ENCODE measurements around the gene PLAAT3.
"Not testable (repeated sequence)": the region's sequence is repeated elsewhere in the genome, so short reads cannot be mapped to it uniquely, and the experiment has no call there.

Gene PLAAT3

DNA sequence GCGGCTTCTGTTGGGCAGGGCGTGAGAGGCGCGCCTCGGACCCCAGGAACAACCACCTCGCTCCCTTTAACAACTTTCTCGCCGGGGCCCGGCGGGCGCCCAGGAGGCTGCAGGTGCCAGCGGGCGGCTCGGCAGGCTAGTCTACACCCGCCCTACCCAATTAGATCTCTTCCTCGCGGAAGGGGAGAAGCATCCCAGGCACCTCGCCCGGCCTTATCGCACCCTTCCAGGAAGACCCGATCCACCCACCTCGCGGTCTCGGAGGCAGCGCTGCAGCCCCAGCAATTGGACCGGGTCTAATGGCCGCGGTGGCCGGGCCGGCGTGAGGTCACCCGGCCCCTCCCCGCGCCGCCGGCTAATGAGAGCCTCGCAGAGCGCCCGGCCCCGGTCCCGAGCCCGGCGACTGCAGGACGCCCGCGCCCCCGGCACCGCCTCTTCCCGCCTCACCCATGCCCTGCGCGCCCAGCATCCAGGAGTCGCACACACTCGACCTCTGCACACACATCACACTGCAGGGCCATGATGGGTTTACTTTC, at the start of gene PLAAT3:
Gene PLAAT3 (minus strand): TSS at position 298 of the 536 bp plus-strand sequence. CDS start 419 bp downstream, outside the sequence.
- H3K27me3 ChIP-seq (ENCODE audit: control insufficient read depth, insufficient read depth, low read length) = no peaks in the 10 kb centered on the region
- no peaks in the 10 kb centered on the region for H3K36me3 ChIP-seq (ENCODE audit: control insufficient read depth, insufficient read depth, low read length)
- no peak for DNase-seq (ENCODE audit: low read depth, low spot score)
- no peak within 1 kb of the TSS for H3K27ac ChIP-seq (ENCODE audit: low read length)
- no CpG with 5 or more reads among the region's 53 CpGs for WGBS (ENCODE audit: insufficient coverage, insufficient read length)
- H3K4me1 ChIP-seq (ENCODE audit: control insufficient read depth, insufficient read depth, low read length) = peaks cover 9% of the 10 kb centered on the region
- H3K9me3 ChIP-seq (ENCODE audit: control insufficient read depth, insufficient read depth, low read length) = no peaks in the 10 kb centered on the region
- peak within 1 kb of the TSS; percentile 68; the same call in 1 of the 2 replicates for H3K4me3 ChIP-seq (ENCODE audit: low read length)

DNA sequence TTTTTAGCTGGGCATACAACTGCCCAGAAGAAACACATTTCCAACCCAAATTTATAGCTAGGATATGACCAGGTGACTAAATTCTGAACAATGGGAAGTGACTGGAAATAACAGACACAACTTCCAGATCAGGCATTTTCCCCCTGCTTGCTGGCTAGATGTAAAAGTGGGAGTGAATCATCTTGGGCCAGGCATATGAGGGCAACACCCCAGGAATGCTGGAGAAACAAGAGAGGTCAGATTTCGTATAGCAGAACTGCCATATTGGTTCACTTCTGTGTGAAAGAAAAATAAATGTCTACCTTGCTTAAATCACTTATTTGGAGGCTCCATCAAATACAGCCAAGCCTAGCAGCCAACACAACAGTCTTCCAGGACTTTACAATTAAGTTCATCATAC, 49.6 kb upstream of the PLAAT3 start:
- DNase-seq (ENCODE audit: low read depth, low spot score) = no peak
- Histone ChIP-seq H3K9me3 (ENCODE audit: control insufficient read depth, insufficient read depth, low read length) (no peaks in the 10 kb centered on the region), H3K27me3 (ENCODE audit: control insufficient read depth, insufficient read depth, low read length) (no peaks in the 10 kb centered on the region), H3K36me3 (ENCODE audit: control insufficient read depth, insufficient read depth, low read length) (no peaks in the 10 kb centered on the region), H3K4me1 (ENCODE audit: control insufficient read depth, insufficient read depth, low read length) (no peaks in the 10 kb centered on the region), H3K27ac (ENCODE audit: low read length) (no peak overlapping the region), H3K4me3 (ENCODE audit: low read length) (no peak overlapping the region)
- WGBS (ENCODE audit: insufficient coverage, insufficient read length) = no CpG with 5 or more reads among the region's 1 CpG

DNA sequence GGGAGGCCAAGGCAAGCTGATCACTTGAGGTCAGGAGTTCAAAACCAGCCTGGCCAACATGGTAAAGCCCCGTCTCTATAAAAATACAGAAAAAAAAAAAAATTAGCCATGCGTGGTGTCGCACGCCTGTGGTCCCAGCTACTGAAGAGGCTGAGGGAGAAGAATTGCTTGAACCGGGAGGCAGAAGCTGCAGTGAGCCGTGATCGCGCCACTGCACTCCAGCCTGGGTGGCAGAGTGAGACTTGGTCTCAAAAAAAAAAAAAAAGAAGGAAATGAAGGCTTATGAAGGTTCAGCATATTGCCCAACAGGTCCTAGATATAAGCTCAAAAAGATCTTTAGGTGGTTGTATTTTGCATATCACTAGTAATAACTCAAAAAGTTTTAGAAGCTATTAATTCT, 46.7 kb upstream of the PLAAT3 start:
- H3K9me3 ChIP-seq (ENCODE audit: control insufficient read depth, insufficient read depth, low read length) = no peaks in the 10 kb centered on the region
- WGBS (ENCODE audit: insufficient coverage, insufficient read length) = no CpG with 5 or more reads among the region's 8 CpGs
- H3K27me3 ChIP-seq (ENCODE audit: control insufficient read depth, insufficient read depth, low read length) = no peaks in the 10 kb centered on the region
- no peak overlapping the region for H3K4me3 ChIP-seq (ENCODE audit: low read length)
- H3K27ac ChIP-seq (ENCODE audit: low read length) = no peak overlapping the region
- no peaks in the 10 kb centered on the region for H3K4me1 ChIP-seq (ENCODE audit: control insufficient read depth, insufficient read depth, low read length)
- no peaks in the 10 kb centered on the region for H3K36me3 ChIP-seq (ENCODE audit: control insufficient read depth, insufficient read depth, low read length)
- DNase-seq (ENCODE audit: low read depth, low spot score) = no peak

- Histone ChIP-seq H3K9me3 (ENCODE audit: control insufficient read depth, insufficient read depth, low read length) (no peaks in the 10 kb centered on the region), H3K36me3 (ENCODE audit: control insufficient read depth, insufficient read depth, low read length) (0 out of 2 replicates have a peak, but pooled peaks cover 2% of the 10 kb centered on the region), H3K27ac (ENCODE audit: low read length) (no peak overlapping the region), H3K4me1 (ENCODE audit: control insufficient read depth, insufficient read depth, low read length) (no peaks in the 10 kb centered on the region), H3K4me3 (ENCODE audit: low read length) (no peak overlapping the region), H3K27me3 (ENCODE audit: control insufficient read depth, insufficient read depth, low read length) (no peaks in the 10 kb centered on the region)
- no peak for DNase-seq (ENCODE audit: low read depth, low spot score)
- WGBS (ENCODE audit: insufficient coverage, insufficient read length) = no CpG with 5 or more reads among the region's 3 CpGs
Observed at GRCh38 chr11:63652671-63653070, 38.4 kb upstream of the PLAAT3 start.

- Histone ChIP-seq H3K9me3 (ENCODE audit: control insufficient read depth, insufficient read depth, low read length) (no peaks in the 10 kb centered on the region), H3K4me3 (ENCODE audit: low read length) (no peak overlapping the region), H3K4me1 (ENCODE audit: control insufficient read depth, insufficient read depth, low read length) (no peaks in the 10 kb centered on the region), H3K27me3 (ENCODE audit: control insufficient read depth, insufficient read depth, low read length) (no peaks in the 10 kb centered on the region), H3K36me3 (ENCODE audit: control insufficient read depth, insufficient read depth, low read length) (peaks cover 2% of the 10 kb centered on the region; the same call in 1 of the 2 replicates), H3K27ac (ENCODE audit: low read length) (no peak overlapping the region)
- WGBS (ENCODE audit: insufficient coverage, insufficient read length) = no CpG with 5 or more reads among the region's 3 CpGs
- no peak for DNase-seq (ENCODE audit: low read depth, low spot score)
Observed at GRCh38 chr11:63643205-63643604, 29.0 kb upstream of the PLAAT3 start.

DNA sequence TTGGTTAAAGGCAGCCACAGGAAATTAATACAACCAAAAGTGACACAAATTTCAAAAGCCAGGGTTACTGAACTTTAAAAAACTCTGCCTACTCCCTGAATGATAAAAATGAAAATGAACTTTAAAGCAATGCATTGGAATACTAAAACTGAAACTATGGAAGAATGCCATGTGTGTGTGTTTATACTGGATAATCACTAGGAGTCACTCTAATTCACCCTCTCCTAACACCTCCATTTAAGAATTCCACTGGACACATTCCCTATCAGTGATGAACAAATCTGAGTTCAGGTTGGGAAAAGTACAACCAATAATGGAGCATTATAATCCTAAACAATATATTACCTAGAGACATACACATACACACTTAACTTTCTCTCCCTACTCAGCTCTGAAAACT, 27.5 kb upstream of the PLAAT3 start:
- no peak overlapping the region for H3K4me3 ChIP-seq (ENCODE audit: low read length)
- H3K36me3 ChIP-seq (ENCODE audit: control insufficient read depth, insufficient read depth, low read length) = no peaks in the 10 kb centered on the region; the same call in 1 of the 2 replicates
- no peak overlapping the region for H3K27ac ChIP-seq (ENCODE audit: low read length)
- no peaks in the 10 kb centered on the region for H3K27me3 ChIP-seq (ENCODE audit: control insufficient read depth, insufficient read depth, low read length)
- DNase-seq (ENCODE audit: low read depth, low spot score) = no peak
- no peaks in the 10 kb centered on the region for H3K9me3 ChIP-seq (ENCODE audit: control insufficient read depth, insufficient read depth, low read length)
- H3K4me1 ChIP-seq (ENCODE audit: control insufficient read depth, insufficient read depth, low read length) = no peaks in the 10 kb centered on the region

DNA sequence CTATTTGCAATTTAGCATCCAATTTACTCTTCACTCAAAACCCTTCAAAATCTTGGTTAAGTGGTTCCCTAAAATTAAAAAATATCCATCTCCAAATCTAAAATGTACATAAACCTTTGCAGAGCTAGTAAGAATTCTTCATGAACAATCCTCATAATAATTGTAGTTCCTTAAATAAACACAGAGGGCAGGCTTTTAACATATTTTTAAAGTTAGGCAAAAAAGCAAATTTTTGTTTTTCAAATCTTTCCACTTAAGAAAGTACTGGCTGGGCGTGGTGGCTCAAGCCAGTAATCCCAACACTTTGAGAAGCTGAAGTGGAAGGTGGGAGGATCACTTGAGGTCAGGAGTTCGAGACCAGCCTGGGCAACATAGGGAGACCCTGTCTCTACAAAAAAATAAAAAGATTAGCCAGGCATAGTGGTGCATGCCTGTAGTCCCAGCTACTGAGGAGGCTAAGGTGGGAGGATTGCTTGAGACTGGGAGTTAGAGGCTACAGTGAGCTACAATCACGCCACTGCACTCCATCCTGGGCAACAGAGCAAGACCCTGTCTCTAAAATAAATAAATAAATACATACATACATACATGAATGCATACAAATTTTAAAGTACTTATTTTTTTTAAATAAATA, 25.1 kb upstream of the PLAAT3 start:
- H3K27me3 ChIP-seq (ENCODE audit: control insufficient read depth, insufficient read depth, low read length) = no peaks in the 10 kb centered on the region
- peaks cover 2% of the 10 kb centered on the region; the same call in 1 of the 2 replicates for H3K4me1 ChIP-seq (ENCODE audit: control insufficient read depth, insufficient read depth, low read length)
- no peak overlapping the region for H3K4me3 ChIP-seq (ENCODE audit: low read length)
- WGBS (ENCODE audit: insufficient coverage, insufficient read length) = no CpG with 5 or more reads among the region's 3 CpGs
- H3K27ac ChIP-seq (ENCODE audit: low read length) = no peak overlapping the region
- H3K36me3 ChIP-seq (ENCODE audit: control insufficient read depth, insufficient read depth, low read length) = no peaks in the 10 kb centered on the region; the same call in 1 of the 2 replicates
- H3K9me3 ChIP-seq (ENCODE audit: control insufficient read depth, insufficient read depth, low read length) = no peaks in the 10 kb centered on the region
- no peak for DNase-seq (ENCODE audit: low read depth, low spot score)

GRCh38 chr11:63638436-63638835, 24.2 kb upstream of the PLAAT3 start:
- no CpG with 5 or more reads among the region's 8 CpGs for WGBS (ENCODE audit: insufficient coverage, insufficient read length)
- H3K4me1 ChIP-seq (ENCODE audit: control insufficient read depth, insufficient read depth, low read length); H3K4me3 ChIP-seq (ENCODE audit: low read length); H3K27me3 ChIP-seq (ENCODE audit: control insufficient read depth, insufficient read depth, low read length); H3K36me3 ChIP-seq (ENCODE audit: control insufficient read depth, insufficient read depth, low read length); DNase-seq (ENCODE audit: low read depth, low spot score); H3K9me3 ChIP-seq (ENCODE audit: control insufficient read depth, insufficient read depth, low read length); H3K27ac ChIP-seq (ENCODE audit: low read length): not testable (repeated sequence)

DNA sequence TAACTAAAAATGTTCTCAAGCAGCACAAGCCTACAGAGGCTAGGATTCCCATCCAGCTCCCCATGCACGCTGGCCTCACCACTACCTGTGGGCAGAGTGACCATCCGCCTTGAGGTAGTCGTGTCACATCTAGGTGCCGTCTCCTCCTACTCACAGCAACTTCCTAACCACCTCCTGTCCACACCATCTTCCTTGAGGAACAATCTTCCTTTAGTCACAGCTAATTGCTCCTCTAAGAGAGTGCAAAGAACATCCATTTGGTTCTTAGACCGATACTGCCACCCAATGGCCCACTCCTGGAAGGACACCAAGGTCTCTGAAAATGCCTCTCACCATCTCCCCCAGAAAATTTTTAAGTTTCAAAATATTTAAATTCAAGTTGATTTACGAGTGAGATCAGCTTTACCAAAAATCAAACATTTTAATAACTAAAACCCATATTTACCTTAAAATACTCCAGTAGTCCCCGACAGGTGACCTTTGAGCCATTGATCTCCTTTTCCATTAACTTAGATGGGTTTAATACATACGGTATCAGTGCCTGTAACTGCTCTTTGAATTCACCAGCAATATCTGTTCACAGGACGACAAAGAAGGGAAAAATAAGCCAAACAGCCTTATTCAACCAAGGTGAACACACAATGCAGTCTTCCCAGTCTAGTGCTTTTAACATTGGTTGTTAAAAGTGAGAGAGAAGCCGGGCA, 21.7 kb upstream of the PLAAT3 start:
- no peak for DNase-seq (ENCODE audit: low read depth, low spot score)
- H3K36me3 ChIP-seq (ENCODE audit: control insufficient read depth, insufficient read depth, low read length) = peaks cover 5% of the 10 kb centered on the region
- no peaks in the 10 kb centered on the region for H3K9me3 ChIP-seq (ENCODE audit: control insufficient read depth, insufficient read depth, low read length)
- H3K27me3 ChIP-seq (ENCODE audit: control insufficient read depth, insufficient read depth, low read length) = no peaks in the 10 kb centered on the region
- H3K27ac ChIP-seq (ENCODE audit: low read length) = no peak overlapping the region
- no peak overlapping the region for H3K4me3 ChIP-seq (ENCODE audit: low read length)
- H3K4me1 ChIP-seq (ENCODE audit: control insufficient read depth, insufficient read depth, low read length) = peaks cover 2% of the 10 kb centered on the region; the same call in 1 of the 2 replicates
- WGBS (ENCODE audit: insufficient coverage, insufficient read length) = 100% methylated on average over 1 of the region's 10 CpGs

- no CpG with 5 or more reads among the region's 3 CpGs for WGBS (ENCODE audit: insufficient coverage, insufficient read length)
- H3K4me3 ChIP-seq (ENCODE audit: low read length) = no peak overlapping the region
- H3K27me3 ChIP-seq (ENCODE audit: control insufficient read depth, insufficient read depth, low read length) = no peaks in the 10 kb centered on the region
- no peak overlapping the region for H3K27ac ChIP-seq (ENCODE audit: low read length)
- H3K36me3 ChIP-seq (ENCODE audit: control insufficient read depth, insufficient read depth, low read length) = peaks cover 7% of the 10 kb centered on the region
- no peaks in the 10 kb centered on the region for H3K4me1 ChIP-seq (ENCODE audit: control insufficient read depth, insufficient read depth, low read length)
- H3K9me3 ChIP-seq (ENCODE audit: control insufficient read depth, insufficient read depth, low read length) = no peaks in the 10 kb centered on the region
- no peak for DNase-seq (ENCODE audit: low read depth, low spot score)
Observed at GRCh38 chr11:63629426-63629825, 15.2 kb upstream of the PLAAT3 start.

All from iPS DF 6.9 (cell line).